Stimulated activated CD4-positive, alpha-beta T cell treated with anti-CD3 and anti-CD28 coated beads, Interleukin-15, amount 100 ng/mL, for 24 hours (primary cell): ENCODE measurements around the gene CPOX.

Experiments used
- DNase-seq: peaks from one replicate; pipeline ENCODE4 v3.0.0-alpha.2; 2020

CPOX gene

GRCh38 chr3:98532709-98533571 lies 60.5 kb downstream of the CPOX start:
- no peak for DNase-seq

GRCh38 chr3:98532275-98532637 lies 61.2 kb downstream of the CPOX start:
- no peak for DNase-seq

DNA sequence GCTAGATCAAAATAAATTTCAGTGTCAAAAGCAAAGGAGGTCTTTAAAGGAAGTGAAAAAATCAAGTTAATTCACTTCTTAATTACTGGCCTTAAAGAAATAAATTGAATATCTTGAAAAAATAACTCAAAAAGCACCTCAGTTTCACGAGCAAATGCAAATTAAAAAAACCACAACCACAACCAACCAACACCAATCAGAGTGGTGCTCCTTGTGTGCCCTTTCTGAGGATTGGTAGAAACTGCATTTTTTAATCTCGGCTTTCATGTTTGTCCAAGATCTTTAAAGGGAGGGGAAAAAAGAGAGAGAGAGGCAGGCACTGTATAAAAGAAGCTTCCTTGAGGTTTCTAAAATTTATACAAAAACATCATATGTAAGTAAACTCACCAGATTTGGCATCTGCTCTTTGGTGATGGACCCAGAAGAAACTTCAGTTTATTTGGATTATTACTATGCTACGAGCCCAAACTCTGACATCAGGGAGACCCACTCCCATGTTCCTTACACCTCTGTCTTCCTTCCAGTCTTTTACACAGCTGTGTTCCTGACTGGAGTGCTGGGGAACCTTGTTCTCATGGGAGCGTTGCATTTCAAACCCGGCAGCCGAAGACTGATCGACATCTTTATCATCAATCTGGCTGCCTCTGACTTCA lies 61.7 kb downstream of the CPOX start, which contains the start of gene GPR15:
Gene GPR15 (plus strand): TSS at position 357 of the 653 bp plus-strand sequence. CDS start 56 bp downstream, at position 413.
- DNase-seq = no peak

DNA sequence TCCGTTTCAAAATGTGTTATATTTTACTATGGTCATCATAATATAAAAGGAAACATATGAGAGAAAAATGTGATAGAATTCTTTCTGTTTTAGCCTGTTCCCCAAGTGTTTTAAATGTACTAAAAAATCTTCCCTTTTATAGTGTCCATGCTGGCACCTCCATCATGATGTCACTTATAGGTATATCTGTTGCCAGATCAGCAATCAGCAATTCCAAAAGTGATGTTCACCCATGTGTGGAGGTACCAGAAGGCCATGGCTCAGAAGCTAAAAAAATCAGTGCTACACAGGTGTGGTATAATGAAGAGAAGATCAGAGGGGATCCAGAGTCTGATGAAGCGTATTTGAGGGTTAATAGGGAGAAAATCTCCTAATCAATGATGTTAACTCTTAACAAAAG lies 62.7 kb downstream of the CPOX start:
- no peak for DNase-seq

GRCh38 chr3:98529856-98530459 lies 63.5 kb downstream of the CPOX start:
- no peak for DNase-seq
